GM19043 (cell line): Measurements from ENCODE around the gene SUPT4H1.
A peak's percentile ranks its signal among the peaks of the same experiment; 100 is the strongest.
"Not testable (repeated sequence)": the region's sequence is repeated elsewhere in the genome, so short reads cannot be mapped to it uniquely, and the experiment has no call there.

Experiments
- ATAC-seq: cut with Tn5 transposase; IDR thresholded peaks from one replicate; pipeline ENCODE4 v1.9.1; 2021; ENCODE audit warnings: low read depth; ENCODE audit not compliant: unreplicated experiment

SUPT4H1 gene

DNA sequence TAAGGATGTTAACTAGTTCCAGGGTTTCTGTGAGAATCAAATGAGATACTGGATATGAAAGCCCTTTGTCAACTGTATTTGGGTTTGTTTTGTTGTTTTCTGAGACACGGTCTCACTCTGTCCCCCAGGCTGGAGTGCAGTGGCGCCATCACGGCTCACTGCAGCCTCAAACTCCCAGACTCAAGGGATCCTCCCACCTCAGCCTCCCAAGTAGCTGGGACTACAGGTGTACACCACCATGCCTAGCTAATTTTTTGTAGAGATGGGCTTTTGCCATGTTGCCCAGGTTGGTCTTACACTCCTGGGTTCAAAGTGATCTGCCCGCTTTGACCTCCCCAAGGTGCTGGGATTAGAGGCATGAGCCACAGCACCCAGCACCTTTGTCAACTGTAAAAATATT is 8.9 kb downstream of the SUPT4H1 start:
- ATAC-seq, result no peak

DNA sequence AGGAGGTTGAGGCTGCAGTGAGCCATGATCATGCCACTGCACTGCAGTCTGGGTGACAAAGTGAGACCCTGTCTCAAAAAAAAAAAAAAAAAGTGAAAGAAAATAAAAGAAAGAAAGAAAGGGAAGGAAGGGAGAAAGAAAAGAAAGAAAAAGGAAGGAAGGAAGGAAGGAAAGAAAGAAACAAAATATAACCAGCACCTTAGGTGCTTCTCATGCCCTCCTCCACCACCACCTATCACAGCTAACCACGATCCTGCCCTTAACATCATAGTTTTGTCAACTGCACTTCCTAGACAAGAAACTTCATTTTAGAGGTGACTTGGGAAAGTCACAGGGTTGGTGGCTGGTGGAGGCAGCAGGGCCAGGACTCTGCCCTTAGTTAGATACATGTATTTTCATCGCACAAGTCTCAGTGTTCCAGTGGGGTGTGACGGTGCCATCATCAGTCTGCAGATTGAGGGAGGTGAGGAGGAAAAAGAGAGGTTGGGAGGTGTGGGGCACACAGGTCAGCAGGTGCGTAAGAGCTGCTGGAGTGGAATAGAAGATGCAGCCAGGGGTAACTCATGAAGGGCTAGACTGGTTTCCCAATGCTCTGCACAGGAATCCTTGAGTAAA is 10.0 kb downstream of the SUPT4H1 start:
- ATAC-seq, result no peak

DNA sequence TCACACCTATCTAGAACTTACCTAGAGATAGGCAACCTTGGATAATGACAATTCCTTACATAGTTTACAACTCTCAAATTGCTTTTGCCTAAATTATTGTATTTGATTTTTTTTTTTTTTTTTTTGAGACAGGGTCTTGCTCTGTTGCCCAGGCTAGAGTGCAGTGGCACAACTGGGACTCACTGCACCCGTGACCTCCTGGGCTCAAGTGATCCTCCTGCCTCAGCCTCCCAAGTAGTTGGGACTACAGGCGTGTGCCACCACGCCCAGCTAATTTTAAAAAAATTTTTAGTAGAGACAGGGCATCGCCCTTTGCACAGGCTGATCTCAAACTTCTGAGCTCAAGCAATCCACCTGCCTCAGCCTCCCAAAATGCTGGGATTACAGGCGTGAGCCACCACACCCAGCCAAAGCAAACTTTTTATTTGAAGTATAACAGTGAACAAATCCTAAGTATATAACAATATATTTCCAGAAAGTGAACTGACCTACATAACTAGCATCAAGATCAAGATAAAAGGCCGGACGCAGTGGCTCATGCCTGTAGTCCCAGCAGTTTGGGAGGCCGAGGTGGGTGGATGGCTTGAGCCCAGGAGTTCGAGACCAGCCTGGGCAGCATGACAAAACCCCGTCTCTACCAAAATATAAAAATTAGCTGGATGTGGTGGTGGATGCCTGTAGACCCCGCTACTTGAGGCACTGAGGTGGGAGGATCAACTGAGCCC is 10.7 kb downstream of the SUPT4H1 start:
- ATAC-seq, result not testable (repeated sequence)

DNA sequence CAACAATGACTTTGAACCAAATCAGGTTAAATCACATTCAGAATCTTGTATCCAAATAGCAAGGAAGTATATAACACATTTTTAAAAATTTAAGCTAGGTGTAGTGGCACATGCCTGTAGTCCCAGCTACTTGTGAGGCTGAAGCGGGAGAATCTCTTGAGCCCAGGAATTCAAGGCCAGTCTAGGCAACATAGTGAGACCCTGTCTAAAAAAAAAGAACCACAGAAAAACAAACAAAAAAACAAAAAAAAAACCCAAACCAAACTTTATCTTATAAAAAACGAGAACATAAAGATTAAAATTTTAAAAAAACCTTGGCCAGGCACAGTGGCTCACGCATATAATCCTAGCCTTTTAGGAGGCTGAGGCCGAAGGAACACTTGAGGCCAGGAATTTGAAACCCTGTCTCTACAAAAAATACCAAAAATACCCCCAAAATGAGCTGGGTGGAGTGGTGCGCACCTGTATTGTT is 11.6 kb downstream of the SUPT4H1 start:
- no peak for ATAC-seq

DNA sequence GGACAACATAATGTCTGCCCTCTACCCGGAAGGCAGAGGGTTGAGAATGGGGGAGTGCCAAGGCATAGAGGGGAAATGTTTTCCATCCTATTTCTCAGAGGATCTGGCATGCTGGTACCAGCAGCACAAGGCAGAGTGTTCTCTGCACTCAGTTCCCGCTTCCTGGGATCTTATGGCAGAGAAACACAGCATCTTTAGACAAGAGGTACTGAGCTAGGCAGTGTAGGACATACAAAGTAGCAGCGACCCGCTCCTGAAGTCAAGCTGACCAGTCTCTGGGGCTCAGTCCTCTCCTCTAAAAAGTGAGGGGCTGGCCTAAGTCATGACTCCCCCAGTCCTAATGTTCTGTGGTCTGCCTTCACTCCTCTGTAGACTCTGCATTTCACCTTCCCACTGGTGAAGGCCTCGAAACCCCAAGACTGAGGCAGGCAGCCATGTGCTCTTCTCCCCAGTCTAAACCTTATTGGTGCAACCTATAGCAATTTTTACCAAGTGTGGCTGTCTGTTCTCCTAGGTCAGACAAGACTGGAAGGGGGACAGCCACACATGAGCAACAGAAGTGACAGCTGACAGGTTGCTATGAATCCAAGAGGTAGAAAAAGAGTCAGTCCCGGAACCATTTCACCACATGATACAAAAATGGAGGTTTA is 12.1 kb downstream of the SUPT4H1 start:
- no peak for ATAC-seq

DNA sequence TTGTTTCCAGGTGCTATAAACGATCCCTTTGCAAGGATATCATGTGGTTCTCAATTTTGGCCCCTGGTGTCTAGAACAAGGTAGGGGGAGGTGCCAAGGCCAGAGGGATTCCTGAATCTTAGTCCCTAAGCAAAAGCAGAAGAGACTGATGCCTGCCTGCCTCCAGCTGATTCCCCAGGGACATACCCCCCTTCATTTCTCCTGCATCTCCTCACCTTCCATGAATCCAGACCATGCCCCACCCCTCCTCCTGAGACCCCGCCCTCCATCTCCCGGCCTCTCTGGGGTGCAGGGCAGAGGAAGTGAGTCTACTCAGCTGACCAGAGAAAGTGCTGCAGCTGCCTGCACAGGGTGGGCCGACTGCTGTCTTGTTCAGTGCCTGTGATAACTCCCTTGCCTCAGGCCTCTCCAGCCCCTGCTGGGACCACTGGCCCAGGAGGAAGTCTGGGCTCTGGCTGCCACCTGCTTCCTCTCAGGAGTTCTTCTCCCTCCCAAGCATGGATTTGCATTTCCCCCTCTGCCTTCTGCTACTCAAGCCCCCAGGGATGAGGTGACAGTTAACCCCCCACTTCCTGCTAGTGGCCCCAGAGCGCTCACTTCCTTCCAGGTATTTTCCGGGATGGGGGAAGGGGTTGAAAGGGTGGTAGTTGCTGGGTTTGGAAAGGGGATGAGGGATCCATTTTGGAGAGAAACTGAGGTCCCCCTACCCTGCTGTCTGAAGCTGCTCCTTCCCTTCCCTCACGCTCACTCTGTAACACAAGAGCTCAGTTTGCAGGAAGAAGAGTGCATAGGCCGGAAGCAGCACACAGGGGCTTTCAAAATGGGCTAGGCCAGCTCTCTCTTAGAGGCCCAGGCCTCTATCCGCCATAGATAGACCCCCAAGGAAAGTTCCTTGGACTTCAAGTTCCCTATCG is 12.9 kb downstream of the SUPT4H1 start:
- ATAC-seq, result peak; percentile 22

DNA sequence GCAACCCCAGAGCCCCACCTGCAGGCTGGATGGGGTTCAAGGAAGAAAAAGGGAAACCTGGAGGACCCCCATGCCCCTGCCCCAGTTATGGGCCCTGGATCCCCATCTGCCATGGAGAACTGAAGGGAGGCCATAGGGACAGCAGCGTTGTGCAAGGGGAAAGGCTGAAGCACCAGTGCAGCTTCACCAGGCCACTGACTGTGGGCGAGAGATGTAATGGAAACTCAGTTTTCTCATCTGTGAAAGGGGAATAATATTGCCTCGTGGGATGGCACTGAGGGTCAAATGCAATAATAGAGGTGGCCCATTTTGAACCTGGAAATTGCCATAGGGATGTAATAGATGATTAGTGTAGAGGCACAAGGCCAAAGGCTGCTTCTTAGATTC is 13.6 kb downstream of the SUPT4H1 start:
- ATAC-seq, result no peak

DNA sequence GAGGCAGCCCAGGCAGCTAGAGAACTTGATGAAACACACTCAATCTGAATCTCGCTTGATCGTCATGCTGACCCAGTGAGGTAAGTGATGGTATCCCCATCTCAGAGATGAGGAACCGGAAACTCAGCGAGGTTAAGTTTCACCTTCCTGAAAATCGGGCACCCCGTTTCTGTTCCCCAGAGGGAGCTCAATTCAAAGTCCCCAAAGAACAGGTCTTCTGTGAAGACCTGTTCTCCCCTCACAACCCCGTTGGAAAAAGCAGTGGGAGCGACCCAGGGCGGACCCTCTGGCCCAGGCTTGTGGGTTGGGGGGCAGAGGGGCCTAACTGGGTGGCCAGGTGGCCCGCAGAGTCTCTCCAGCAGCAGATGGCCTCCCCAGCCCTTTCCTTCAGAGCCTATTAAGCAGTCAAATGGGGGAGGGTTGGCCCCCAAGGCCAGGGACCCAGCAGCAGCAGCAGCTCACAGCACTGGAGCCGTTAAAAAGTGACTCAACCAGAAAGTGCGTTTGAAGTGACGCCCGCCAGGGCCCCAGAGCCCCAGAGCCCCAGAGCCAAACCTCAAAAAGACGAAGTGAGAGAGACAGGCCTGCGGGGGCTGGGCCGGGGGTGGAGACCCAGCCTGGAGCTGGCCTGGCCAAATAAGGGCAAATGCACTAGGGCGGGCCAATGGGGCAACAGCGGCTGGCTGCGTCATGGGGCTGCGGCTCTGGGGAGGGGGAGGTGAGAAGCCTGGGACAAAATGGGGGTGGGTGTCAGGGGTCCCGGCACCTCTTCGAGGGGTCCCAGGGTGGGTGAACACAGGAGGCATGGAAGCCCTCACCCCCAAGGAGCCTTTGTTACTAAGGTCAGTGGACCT is 14.2 kb downstream of the SUPT4H1 start:
- ATAC-seq, result peak; percentile 50

DNA sequence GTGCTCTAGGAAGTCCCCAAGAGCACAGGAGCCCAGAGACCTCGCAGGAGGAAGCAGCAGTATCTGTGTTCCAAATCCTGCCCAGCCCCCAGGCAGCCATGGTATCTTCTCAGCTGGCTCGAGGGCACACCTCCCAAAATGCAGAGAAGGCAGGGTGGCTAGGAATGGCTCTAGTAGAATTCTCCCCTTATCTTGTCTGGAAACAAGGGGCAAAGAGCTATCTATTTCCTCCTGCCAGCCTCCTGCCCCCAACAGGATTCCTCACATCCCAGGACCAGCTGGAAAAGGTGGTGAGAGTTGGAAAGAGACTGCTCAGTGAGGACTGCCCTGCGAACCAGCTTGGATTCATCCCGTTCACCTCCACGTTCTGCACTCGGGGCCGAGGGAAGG is 14.8 kb downstream of the SUPT4H1 start:
- ATAC-seq, result no peak

DNA sequence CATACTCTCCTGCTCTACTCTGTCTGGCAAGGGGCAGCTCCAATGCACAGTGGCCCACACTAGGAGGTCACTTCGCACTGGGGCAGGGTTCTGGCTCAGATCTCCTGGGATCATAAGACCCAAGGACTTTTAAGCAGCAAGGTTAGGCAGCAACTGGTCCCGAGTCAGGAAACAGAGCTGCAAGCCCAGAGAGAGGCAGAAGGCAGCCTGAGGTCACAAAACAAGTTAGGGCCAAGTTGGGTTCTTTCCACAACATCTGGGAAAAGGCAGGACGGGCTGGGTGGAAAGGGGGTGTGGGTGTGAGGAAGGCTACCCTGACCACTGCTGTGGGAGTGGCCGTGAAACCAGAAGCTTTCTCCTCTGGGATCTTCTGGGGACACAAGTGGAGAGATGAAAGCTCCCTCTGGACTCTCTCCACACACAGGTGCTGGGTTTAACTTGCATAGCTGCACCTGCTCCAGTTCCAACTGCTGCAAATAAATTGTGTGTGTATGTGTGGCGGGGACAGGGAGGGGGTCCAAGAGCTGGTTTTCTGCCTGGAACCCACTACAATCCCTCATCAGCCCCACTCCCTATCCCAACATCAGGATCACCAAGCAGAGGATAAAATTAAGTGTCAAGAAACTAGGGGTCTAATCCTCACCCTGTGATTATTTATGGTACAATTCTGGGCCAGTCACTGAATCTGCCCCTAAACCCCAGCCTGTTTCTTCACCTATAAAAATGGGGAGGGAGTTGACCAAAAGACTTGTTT is 15.4 kb downstream of the SUPT4H1 start:
- no peak for ATAC-seq

DNA sequence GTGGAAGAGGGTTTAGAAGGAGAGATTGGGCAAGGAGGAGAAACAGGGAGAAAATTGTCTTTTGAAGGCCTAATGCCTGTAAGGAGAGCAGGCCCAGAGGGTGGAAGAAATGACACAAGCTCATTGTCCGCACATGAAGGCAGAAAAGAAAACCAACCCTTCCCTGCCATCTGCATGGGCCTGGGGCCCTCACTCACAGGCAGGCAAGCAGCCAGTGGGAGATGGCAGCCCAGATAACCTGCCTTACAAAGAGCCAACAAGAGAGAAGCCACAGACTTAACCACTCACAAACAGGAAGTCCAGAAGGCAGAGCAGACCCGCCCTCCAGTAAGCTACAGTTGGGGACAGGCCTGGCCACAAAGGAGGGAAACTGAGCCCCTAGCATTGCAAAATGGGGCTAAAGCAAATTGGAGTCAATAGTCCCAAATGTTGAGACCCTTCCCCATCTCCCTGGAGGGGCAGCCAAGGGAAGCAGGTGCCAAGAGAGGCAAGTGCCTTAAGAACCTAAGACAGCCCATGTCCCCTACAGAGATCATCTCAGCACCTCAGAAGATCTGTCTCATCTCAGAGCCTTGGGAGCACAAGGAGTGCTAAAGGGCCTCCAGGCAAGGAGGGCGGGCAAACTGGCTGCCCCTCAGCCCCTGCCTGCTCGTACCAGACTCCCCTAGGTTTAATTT is 16.1 kb downstream of the SUPT4H1 start:
- no peak for ATAC-seq

DNA sequence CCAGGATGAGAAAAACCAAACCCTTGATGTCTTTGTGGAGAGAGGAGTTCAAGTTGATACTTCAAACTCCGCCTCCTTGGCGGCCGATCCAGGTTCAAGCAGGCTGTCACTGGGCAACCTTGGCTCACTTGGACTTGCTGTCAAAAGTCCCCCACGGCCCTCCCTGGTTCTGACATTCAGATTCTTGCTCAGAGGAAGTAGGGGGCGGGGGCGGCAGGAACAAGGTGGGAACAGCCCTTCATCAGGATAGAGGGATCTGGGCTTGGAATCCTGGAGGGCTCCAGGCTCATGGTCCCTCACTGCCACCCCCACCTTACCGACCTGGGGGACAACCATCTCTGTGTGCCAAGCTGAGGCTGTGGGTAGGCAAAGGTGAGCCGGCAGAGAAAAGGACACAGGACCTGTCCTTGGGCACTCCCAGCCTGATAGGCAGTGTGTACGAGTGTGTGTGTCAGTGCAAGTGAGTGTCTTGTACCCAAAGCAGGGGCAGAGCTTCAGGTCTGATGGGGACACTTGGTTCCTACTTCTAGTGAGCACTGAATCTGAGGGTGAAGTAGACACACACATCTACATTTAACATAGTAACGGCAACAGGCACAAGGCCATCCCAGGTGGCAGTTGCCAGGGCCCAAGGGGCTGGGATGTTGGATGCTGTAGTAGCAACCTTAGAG is 16.8 kb downstream of the SUPT4H1 start:
- ATAC-seq, result no peak

DNA sequence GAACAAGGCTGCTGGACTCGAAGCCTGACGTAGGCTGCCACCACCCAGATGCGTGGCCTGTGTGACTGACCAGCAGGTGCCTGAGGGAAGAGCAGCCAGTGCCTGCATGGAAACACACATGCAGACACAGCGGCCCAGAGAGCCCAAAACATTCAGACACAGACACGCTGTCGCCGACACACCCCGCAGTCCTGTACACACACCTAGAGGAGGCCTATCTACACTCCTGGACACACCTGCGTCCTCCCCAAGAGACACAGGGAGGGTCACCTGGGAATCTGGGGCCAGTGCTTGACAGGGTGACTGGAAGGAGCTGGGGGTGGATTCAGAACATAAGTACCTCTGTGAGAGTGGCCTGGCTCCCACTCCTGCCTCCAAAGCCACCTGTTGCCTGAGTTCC is 17.3 kb downstream of the SUPT4H1 start:
- ATAC-seq, result no peak

DNA sequence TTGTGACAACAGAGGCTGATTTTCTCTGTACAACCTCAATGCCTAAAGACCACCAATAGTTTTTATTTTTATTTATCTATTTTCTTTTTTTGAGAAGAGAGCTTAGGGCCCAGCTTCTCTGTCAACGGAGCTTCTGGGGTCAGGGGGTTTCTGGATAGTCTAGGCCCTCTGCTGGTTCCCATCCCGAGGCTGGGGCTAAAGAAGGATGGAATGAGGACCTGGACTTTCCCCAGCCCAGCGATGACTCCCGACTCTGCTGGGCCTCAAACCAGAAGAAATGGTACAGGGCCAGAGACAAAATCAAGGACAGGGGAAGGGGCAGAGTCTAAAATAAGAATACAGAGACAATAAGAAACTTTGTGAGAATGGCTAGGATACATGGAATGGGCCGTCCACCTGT is 17.7 kb downstream of the SUPT4H1 start:
- no peak for ATAC-seq

DNA sequence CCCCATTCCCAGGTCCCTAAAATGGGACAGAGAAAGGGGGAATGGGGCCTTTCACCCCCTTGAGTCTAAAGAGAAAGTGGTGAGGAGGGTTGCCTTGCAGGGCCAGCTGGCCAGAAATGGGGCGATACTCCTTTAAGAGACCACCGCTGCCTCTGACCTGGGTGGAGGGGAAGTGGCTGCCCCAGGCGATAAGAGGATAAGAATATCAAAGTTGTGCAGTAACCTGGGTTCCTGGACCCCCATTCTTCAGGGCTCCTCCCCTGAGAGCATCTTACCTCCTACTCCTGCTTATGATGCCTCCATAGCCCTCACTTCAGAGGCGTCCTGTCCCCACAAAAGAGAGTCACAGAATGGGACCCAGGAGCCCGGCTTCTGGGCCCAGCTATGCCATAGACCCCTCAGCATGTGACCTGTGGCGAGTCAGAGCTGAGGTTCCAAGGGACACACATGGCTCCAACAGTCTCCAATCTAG is 18.2 kb downstream of the SUPT4H1 start:
- no peak for ATAC-seq

DNA sequence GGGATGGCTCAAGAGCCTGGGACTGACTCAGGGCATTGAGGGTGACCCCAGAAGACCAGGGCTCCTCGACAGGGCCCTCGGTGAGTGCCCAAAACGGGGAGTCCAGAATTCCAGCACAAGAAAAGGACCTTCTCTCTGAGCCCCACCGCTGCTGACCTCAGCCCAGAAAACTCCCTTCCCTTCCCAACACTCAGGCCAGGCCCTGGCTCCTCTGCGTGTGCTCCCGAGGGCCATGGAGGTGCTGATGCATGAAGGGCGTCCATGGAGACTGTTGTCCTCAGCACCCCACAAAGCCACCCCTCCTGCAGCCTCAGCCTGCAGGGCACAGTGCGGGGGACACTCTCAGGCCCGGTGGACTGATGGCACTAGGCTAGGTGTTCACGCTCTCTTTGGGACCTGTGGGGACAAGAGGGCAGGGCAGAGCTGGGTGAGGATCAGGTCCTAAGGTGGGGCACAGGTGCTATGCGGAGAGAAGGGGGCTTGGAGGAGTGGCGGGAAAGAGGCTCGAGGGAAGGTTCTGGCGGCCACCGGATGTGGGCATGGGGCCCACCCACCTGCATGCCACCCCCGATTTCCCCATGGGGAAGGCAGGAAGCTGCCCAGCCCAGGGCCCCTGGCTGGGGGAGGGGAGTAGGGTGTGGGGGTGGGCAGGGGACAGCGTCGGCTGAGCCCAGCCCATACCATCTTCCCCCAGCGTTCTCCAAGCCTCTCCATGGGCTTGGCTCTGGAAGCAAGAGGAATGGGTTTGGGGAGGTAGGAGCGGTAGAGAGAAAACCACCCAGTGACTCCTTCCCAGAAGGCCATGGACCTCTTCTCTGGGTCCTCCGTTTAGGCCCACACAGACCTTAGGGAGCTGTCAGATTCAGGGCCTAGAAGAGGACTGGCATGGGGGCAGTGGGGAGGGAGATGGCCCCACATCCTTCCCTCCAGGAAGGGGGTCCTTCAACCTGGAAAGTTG is 18.9 kb downstream of the SUPT4H1 start:
- ATAC-seq, result no peak
